ENCODE results near the gene MBD6. TPM values are rescaled to one million over a fixed set of nuclear protein-coding genes. Genes with fewer than 3 reads are reported as not detected.

MBD6 gene
- total and polyA plus RNA-seq, 2 of the 13 experiments (the other 11 are each of a cell fraction or from before 2014, with no cell fraction given), result 4.1 to 5.9 TPM

DNA sequence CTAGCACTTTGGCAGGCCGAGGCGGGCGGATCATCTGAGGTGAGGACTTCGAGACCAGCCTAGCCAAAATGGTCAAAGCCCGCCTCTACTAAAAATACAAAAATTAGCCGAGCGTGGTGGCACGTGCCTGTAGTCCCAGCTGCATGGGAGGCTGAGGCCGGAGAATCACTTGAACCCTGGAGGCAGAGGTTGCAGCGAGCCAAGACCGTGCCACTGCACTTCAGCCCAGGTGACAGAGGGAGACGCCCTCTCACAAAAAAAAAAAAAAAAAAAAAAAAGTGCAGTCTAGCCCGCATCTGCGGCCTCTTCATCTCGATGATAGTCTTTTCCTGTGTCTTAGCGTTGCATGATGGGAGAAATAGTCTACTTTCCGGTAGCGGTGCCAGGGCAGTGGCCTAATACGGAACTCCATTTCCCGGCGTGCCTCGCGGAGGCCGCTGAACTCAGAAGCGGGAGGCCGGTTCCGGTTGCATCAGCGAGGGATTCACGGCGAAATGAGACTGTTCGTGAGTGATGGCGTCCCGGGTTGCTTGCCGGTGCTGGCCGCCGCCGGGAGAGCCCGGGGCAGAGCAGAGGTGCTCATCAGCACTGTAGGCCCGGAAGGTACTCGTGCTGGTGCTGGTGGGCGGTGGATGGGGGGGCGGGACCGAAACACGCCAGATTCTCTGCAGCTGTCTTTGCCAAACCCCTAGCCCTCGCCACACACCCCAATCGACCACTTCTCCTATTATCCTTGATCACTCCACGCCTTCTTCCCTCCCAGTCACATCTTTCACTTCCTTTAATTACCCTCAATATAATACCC, 34.8 kb upstream of the MBD6 start, which contains the start of gene MARS1 (continued):
- TF ChIP-seq ZBTB38 (CRISPR knock-in tag; IDR thresholded peaks at IDR 0.05) (no peak), BORCS8-MEF2B (CRISPR knock-in tag; IDR thresholded peaks at IDR 0.05) (no peak), PHF20 (CRISPR knock-in tag; IDR thresholded peaks at IDR 0.05) (peak; percentile 88), EP300 (IDR thresholded peaks at IDR 0.05; ENCODE audit: low read depth in 2 of 2, low read length in 2 of 2) (0 out of 4 replicates have a peak, but pooled peaks have one; percentile 15 to 16), EP300 (CRISPR knock-in tag; IDR thresholded peaks at IDR 0.05; ENCODE audit: borderline replicate concordance) (no peak), ZNF850 (CRISPR knock-in tag; conservative IDR thresholded peaks at IDR 0.05) (no peak), SIN3A (IDR thresholded peaks at IDR 0.05; ENCODE audit: borderline replicate concordance, low read depth, low read length) (peak; percentile 91; the same call in 1 of the 2 replicates), ZNF614 (CRISPR knock-in tag; IDR thresholded peaks at IDR 0.05; ENCODE audit: borderline replicate concordance) (no peak), CCDC6 (CRISPR knock-in tag; IDR thresholded peaks at IDR 0.05) (peak; percentile 62; the same call in 1 of the 2 replicates), MAF1 (CRISPR knock-in tag; IDR thresholded peaks at IDR 0.05; ENCODE audit: borderline replicate concordance) (no peak), ZFP82 (CRISPR knock-in tag; IDR thresholded peaks at IDR 0.05; ENCODE audit: borderline replicate concordance) (no peak), BRD4 (CRISPR knock-in tag; IDR thresholded peaks at IDR 0.05) (no peak), FLYWCH1 (CRISPR knock-in tag; IDR thresholded peaks at IDR 0.05) (no peak), NR2C2 (CRISPR knock-in tag; IDR thresholded peaks at IDR 0.05; ENCODE audit: borderline replicate concordance) (peak; percentile 98), ZNF773 (CRISPR knock-in tag; IDR thresholded peaks at IDR 0.05; ENCODE audit: borderline replicate concordance) (no peak; the same call in 1 of the 2 replicates), SIX4 (CRISPR knock-in tag; IDR thresholded peaks at IDR 0.05) (no peak), ZSCAN21 (CRISPR knock-in tag; IDR thresholded peaks at IDR 0.05; ENCODE audit: borderline replicate concordance) (no peak), ZNF547 (CRISPR knock-in tag; IDR thresholded peaks at IDR 0.05) (peak; percentile 72; the same call in 1 of the 2 replicates), FUBP1 (CRISPR knock-in tag; IDR thresholded peaks at IDR 0.05; ENCODE audit: borderline replicate concordance) (no peak), FOXM1 (CRISPR knock-in tag; IDR thresholded peaks at IDR 0.05) (no peak), ASH2L (IDR thresholded peaks at IDR 0.05; ENCODE audit: insufficient read length, low read depth, low read length) (peak; percentile 73)
- TF ChIP-seq, protein P1, sequence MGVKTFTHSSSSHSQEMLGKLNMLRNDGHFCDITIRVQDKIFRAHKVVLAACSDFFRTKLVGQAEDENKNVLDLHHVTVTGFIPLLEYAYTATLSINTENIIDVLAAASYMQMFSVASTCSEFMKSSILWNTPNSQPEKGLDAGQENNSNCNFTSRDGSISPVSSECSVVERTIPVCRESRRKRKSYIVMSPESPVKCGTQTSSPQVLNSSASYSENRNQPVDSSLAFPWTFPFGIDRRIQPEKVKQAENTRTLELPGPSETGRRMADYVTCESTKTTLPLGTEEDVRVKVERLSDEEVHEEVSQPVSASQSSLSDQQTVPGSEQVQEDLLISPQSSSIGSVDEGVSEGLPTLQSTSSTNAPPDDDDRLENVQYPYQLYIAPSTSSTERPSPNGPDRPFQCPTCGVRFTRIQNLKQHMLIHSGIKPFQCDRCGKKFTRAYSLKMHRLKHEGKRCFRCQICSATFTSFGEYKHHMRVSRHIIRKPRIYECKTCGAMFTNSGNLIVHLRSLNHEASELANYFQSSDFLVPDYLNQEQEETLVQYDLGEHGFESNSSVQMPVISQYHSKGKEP (CRISPR knock-in tag; IDR thresholded peaks at IDR 0.05), result no peak
- TF ChIP-seq, protein P2, sequence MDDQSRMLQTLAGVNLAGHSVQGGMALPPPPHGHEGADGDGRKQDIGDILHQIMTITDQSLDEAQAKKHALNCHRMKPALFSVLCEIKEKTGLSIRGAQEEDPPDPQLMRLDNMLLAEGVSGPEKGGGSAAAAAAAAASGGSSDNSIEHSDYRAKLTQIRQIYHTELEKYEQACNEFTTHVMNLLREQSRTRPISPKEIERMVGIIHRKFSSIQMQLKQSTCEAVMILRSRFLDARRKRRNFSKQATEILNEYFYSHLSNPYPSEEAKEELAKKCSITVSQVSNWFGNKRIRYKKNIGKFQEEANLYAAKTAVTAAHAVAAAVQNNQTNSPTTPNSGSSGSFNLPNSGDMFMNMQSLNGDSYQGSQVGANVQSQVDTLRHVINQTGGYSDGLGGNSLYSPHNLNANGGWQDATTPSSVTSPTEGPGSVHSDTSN (CRISPR knock-in tag; IDR thresholded peaks at IDR 0.05; ENCODE audit: borderline replicate concordance), result no peak
- TF ChIP-seq, protein P3, sequence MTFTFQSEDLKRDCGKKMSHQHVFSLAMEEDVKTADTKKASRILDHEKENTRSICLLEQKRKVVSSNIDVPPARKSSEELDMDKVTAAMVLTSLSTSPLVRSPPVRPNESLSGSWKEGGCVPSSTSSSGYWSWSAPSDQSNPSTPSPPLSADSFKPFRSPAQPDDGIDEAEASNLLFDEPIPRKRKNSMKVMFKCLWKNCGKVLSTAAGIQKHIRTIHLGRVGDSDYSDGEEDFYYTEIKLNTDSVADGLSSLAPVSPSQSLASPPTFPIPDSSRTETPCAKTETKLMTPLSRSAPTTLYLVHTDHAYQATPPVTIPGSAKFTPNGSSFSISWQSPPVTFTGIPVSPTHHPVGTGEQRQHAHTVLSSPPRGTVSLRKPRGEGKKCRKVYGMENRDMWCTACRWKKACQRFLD (CRISPR knock-in tag; IDR thresholded peaks at IDR 0.05; ENCODE audit: borderline replicate concordance), result no peak

Measured in HepG2 (cell line).